ENCODE data around the gene NABP2.
"Not testable (repeated sequence)": the region's sequence is repeated elsewhere in the genome, so short reads cannot be mapped to it uniquely, and the experiment has no call there.

The NABP2 gene

DNA sequence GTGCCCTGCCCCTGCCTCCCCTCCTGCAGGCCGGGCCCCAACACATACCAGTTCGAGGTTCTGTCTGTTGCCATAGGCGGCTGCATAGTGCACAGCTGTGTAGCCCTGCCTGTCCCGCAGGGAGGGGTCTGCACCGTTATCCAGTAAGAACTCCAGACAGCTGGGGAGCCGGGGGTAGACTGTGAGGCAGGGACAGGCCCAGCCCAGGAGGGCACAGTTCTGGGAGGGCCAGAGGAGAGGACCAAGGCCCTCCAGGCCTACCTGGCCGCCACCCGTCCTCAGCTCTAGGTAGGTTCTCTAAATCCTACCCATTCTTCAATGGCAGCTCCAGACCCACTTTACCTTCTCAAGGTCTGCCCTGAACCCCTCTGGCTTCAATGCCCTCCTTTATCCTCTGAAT lies 24.6 kb downstream of the NABP2 start:
- no peak for DNase-seq

DNA sequence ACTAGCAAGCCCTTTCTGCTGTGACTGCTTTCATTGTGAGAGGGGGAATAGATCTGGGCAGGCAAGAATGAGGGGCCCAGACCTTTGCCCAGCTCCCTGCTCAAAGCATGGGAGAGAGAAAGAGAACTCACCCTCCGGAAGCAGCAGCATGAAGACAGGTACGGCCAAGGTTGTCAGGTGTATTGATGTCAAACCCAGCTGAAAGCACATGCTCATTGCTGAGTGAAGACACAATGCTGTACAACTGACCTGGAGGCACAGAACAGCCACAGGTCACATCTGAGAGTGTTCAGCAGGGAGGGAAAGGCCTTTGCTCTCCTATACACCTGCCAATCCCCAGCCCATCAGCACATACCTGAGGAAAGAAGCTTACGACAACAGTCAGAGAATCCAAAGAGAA lies 28.5 kb downstream of the NABP2 start:
- DNase-seq, result no peak

DNA sequence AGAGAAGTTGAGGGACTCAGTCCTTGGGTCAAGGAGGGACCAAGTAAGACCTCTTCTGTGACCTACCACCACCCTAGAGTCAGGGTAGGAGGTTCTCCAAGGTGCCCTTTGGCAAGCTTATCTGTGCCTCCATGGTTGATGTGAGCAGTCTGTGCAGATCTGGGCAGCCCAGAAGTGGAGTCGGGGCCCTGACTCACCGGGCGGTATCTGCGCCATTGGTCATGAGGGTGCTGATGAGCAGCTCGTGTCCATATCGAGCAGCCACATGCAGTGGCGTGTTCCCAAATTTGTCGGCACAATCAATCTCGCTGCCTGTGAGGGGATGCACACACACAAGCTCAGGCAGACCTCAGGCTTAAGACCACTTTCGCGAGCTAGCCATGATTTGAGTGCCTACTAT lies 28.9 kb downstream of the NABP2 start:
- DNase-seq, result no peak

DNA sequence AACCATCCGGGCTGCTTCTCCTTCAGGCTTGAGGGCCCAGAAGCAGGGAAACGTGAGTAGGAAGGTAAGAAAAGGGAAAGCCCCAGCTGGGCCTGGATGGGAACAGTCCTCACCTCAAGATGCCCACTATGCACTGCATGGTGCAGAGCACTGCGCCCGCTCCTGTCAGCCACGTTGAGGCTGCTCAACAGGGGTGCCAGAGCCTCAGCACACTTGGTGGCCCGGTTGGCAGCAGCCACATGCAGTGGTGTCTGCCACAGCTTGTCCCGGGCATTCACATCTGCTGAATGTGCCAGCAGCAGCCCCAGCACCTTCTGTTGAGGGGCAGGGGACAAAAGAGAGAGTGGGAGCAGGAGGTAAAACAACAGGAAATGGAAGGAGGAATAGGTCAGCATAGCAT lies 31.5 kb downstream of the NABP2 start:
- DNase-seq, result no peak

DNA sequence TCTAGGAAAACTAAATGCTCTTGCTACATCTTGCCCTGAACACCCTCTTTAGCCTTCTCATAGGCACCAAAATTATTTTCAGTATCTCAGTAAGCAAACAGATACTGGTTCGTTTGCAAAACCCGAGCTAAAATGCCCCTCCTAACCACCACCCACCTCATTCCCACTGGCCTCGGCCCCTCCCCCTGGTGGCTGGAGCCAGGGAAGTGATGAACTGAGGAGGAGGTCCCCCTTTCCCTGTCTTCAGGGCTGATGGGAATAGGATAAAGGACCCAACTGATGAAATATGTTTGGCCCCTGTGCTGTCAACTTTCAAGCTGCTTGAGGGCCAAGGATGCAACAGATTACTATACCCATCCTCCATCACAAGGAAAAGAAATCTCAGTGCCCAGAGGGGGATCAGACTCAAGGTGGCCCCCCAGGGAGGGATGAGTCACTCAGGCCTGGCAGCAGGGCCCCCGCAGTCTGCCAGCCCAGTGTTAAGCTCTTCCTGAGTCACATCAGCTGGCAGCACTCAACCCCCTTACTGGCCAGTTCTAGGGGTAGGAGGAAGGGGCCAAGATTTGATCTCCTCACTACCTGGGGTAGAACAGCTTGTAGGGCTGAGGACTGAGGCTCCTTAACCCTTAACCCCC lies 32.3 kb downstream of the NABP2 start:
- DNase-seq, result no peak

DNA sequence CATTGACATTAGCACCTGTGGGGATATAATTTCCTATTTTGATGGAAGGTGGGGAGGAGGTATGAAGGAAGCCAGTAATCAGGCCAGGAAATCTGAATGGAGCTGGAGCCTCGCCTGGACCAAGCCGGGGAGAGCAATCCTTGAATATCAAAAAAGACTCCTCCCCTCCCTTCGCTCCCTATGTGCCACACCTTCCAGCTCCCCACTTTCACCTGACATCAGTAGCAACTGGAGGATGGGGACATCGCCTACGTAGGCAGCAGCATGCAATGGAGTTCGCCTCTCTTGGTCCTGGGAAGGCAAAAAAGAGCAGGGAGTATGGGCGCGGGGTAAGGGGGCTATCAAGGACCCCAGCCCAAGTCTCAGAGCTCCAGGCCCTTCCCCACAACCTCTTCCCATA lies 32.9 kb downstream of the NABP2 start:
- DNase-seq, result no peak

DNA sequence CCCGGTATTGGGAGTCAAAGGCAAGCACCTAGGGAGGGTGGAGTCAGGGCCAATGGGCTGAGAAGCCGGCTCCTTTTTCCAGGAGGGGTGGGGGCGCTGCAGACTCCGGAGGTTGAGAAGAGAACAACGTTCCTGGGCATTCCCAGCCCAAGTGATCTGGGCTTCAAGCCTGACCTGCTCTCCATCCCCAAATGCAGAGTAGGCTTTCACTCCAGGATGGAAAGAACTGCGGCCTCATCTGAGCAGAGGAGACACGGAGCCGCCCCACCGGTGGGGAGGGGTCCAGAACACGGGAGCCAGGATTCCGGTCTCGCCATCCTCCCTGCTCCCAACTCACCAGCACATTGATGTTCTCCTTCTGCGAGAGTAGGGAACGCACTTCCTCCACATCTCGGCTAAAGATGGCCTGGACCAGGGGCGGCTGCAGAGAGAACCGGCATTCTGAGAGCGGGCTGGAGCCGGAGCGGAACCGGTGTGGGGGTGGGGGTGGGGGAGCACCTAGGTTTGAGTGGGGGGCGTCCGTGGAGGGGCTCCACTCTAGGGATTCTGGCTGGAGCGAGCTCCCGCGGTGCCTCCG lies 33.4 kb downstream of the NABP2 start:
- no peak for DNase-seq

DNA sequence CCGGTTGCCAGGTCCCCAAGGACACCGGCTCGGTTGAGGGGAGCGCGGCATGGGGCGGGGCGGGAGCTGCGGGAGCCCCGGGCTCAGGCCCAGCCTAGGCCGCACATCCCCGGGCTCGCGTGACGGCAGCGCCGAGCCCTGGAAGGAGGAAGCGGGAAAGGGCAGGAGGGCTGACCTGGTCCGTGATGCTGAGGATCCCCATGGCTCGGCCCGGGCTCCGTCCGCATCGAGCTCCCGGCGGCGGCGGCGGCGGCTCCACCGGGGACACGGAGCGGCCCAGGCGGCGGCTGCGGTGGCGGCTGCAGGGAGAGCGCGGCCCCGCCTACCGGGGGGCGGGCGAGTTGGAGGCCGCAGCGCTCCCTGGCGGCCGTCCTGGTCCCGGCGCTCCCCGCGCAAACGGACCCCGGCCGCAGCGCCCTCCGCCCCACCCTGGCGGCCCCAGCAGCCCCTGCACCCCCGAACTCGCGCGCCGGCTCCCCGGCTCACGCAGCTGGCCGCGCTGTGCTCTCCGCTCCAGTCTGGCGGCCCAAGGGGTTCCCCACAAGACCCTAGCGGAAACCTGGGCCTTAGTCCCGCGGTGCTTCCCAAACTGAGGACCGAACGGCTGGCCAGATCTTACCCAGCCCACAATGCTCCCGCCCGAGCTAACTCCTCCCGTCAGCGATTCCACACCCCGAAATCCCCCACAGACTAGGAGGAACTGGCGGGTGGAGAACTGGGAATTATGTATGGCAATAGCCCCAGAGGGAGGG lies 34.1 kb downstream of the NABP2 start, which contains the start of gene ANKRD52:
Gene ANKRD52 (minus strand): TSS at position 317 of the 752 bp plus-strand sequence. CDS start 115 bp downstream, at position 202.
- peak; percentile 61 for DNase-seq

DNA sequence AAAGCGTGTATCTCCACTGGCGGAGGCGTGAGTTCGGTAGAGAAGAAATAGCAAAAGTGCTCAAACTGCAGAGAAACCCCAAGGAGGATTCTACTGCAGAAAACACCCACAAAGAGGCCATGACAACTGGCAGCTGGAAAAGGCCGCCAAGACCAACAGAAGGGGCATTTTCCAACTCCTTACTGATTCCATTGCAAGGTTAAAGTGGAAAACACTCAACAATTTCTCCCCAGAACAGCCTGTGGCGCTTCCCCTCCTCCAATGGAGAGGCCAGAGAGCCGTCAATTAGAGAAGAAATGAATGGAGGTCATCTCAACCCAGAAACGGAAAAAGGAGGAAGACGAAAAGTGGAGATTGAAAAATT lies 34.7 kb downstream of the NABP2 start:
- peak; percentile 42 for DNase-seq

DNA sequence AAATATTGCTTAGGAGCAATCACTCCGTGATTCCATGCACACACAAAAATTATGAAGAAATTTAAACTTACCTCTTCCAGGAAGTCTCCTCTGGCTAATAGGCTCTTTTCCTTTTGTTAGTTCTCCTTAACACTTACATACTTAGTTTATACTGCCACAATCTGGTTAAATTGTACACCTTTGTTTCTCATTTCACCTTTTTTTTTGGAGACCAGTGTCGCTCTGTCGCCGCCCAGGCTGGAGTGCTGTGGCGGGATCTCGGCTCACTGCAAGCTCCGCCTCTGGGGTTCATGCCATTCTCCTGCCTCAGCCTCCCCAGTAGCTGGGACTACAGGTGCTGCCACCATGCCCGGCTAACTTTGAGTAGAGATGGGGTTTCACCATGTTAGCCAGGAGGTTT lies 36.2 kb downstream of the NABP2 start:
- no peak for DNase-seq

DNA sequence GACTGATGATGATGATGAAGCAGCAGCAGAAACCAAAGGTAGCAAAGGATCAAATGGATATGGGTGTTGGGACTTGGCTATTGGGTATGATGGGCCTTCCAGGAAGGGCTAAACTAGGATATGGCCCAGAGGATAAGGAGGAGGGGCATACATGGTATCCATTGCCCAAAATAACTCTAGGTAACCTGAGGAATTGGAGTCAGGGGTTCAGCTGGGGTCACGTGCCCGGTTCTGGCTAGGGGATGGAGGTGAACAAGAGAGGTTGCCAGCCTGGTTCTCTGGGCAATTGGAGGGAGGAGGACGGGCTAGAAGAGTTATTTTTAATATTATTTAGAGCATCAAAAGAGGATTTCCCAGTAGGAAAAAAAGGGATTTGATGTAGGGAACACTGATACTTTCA lies 36.8 kb downstream of the NABP2 start:
- no peak for DNase-seq

DNA sequence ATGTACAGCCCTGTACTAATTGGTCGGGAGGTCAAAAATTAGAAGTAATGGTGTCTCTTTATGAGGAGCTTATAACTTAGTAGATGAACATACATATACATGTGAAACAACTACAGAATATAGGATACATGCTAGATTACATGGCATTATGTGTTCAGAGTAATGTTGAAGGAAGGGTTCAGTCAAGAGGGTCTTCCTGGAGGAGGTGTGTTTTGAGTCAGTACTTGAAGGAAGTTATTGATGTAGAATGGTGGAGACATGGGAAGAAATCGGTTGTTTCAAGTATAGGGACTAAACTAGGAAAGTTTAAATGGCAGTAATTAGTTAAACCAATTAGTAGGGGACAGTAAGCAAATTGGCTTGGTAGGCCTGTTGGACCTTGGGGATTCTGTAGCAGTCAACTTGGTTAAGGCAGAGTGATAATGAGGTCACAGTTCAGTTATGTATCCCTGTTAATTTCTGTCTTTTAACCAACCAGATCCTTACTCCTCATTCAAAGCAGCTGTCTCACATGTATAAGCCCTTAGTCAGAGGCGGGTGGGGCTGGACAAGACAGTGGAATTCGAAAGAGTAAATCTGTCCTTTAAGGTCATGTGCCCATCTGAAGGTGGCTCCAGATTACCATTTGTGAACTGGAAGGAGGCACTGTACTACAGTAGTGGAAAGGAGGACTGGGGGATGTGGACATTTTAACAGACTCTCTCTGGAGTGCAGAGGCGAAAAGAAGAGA lies 37.5 kb downstream of the NABP2 start:
- DNase-seq, result no peak

DNA sequence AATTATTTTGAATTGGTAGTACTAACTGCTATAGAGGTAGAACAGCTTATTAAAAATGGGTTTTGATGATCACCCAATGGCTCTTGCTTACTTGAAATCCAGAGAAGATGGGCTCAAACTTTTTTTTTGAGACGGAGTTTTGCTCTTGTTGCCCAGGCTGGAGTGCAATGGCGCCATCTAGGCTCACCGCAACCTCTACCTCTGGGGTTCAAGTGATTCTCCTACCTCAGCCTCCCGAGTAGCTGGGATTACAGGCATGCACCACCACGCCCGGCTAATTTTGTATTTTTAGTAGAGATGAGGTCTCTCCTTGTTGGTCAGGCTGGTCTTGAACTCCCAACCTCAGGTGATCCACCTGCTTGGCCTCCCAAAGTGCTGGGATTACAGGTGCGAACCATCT lies 38.8 kb downstream of the NABP2 start:
- DNase-seq, result not testable (repeated sequence)

DNA sequence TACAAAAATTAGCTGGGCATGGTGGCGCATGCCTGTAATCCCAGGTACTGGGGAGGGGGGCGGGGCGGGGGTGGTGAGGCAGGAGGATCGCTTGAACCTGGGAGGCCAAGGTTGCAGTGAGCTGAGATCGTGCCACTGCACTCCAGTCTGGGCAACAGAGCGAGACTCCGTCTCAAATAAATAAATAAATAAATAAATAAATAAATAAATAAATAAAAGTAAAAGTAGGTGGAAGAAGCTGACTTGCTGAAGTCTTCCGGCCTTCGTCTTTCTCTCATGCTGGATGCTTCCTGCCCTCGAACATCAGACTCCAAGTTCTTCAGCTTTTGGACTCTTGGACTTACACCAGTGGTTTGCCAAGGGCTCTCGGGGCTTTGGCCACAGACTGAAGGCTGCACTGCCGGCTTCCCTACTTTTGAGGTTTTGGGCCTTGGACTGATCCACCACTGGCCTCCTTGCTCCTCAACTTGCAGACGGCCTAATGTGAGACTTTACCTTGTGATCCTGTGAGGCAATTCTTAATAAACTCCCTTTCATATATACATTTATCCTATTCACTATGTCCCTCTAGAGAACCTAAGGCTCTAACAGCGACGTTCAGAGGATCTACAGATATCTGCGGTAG lies 42.0 kb downstream of the NABP2 start:
- not testable (repeated sequence) for DNase-seq

DNA sequence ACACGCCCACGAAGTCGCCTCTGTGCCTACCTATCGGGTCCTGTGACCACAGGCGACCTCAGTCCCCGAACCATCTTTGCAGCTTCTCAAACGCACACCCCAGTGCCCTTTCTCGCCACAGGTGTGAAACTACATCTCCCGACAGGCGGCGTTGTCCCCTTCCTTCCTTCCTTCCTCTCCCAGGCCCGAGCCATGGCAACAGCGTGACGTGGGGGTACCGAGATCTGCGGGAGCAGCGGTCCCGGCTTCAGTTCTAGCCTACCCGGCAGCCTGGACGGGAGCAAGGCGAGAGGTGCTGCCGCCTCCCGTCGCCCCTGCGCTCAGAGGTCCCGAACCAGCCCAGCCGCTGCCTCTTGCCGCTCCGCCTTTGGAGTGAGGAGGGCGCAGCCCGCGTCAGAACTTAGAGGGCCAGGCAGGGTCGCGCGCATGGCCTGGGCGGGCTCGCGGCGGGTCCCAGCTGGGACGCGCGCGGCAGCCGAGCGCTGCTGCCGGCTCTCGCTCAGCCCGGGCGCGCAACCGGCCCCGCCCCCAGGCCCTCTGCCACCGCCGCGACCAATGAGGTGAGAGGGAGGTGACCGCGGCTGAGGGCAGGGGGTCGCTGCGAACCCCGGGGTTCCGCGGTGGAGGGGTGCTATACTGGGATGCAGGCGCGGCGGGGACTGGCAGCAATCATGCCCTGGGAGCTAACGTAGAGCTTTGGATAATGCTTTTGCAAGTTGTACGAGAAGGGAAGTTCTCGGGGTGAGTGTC lies 42.7 kb downstream of the NABP2 start, which contains the start of gene COQ10A:
Gene COQ10A (plus strand): TSS at position 250 of the 750 bp plus-strand sequence. CDS start 177 bp downstream, at position 427.
- DNase-seq, result peak; percentile 78

DNA sequence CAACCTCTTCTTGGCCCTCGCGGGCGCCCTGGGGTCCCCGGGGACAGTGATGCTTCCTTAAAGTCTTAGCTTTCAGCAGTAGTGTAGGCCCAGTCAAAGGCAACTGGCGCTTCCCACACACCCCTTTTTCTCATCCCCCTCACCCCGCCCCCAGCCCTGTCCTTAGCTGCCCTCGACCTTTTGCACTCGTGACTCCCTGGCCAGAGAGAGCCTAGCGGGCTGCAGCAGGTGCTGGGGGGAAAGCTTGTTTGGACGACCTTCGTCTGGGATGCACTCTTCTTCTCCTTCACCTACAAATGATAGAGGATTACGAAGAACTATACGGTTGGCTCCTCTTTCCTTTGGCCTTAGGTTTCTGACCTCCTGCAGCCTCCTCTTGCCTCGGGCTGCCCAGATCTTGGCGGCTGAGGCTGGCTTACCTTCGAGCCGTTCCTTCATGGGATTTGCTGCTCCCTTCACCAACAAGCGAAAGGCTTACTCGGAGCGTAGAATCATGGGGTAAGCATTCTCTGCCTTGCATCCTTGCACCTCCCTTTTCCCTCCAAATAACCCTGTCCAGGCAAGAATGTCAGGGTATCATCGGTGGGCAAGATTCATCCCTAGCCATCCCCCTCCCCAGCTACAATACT lies 43.4 kb downstream of the NABP2 start:
- DNase-seq, result peak; percentile 36

DNA sequence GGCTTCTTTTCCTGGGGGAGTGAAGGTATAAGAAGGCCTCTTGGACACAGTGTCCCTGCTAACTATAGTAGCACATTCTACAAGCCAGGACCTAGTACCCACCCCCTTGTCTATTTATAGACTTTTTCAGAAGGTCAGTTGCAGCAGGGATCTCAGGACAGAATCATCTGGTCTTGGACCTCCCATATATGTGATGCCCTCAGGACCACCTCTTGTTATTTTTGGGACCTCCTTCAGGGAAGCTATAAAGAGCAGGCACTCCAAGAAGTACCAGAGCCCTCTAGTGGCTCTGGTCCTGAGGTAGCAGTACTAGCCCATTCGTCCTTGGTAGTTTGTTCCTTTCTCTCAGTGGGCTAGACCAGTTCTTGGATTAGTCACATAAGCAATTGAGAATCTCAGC lies 46.9 kb downstream of the NABP2 start:
- peak; percentile 43 for DNase-seq

DNA sequence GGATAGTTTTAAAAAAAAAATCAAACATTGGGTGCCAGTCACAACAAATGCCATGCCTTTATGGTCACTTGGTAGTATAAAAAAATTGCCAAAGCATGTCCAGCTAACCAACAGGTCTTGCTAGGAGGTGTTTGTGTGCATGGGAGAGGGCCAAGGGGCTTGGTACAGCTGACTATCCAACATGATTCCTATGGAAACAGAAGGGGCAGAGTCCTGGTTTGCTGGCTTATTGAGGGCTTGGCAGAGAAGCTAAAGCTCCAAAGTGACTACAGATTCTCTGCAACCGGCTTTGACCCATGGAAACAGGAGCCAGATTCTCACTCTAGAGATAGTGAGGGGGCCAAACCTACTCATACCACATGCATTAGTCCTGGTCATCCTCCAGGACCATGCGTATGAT lies 48.3 kb downstream of the NABP2 start:
- DNase-seq, result not testable (repeated sequence)

DNA sequence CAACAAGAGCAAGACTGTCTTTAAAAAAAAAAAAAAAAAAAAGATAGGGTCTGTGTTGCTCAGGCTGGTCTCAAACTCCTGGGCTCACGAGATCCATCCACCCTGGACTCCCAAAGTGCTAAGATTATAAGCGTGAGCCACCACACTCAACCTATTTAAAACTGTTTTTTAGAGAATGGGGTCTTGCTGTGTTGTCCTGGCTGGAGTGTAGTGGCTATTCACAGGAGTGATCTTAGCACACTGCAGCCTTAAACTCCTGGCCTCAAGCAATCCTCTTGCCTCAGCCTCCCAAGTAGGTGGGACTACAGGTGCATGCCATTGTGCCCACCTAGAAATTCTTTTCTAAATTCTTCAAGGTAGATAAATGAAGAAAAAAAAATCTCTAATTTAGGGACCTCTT lies 50.2 kb downstream of the NABP2 start:
- no peak for DNase-seq

DNA sequence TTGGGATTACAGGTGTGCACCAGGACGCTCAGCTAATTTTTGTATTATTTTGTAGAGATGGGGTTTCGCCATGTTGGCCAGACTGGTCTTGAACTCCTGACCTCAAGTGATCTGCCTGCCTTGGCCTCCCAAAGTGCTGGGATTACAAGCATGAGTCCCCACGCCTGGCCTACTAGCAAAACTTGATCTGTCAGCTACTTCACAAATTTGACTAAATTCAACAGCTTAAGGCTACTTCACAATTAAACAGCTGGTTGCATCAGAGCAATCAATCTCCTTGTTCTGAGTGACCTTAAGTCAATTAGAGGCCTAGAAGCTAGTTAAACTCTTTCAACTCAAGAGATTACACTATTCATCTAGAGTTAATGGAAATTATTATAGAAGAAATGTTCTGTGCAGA lies 54.8 kb downstream of the NABP2 start:
- DNase-seq, result no peak
